Epithelial cell of esophagus (primary cell): ENCODE data around the gene PARP9.

Experiments used
- DNase-seq: peaks from one replicate; pipeline ENCODE4 v3.0.0; 2010; ENCODE audit warnings: low read depth
- H3K4me3 ChIP-seq: 2 replicates; pipeline ENCODE4 v1.5.1; 2011; ENCODE audit warnings: mild to moderate bottlenecking, low read length, control low read depth
- TF ChIP-seq, protein P1 (sequence below): IDR thresholded peaks from 2 replicates; pipeline ENCODE4 v1.5.1; 2011; ENCODE audit warnings: low read depth, mild to moderate bottlenecking, low read length, control low read depth, inconsistent platforms; ENCODE audit not compliant: insufficient read depth; ENCODE audit errors: missing control alignments

PARP9 gene

DNA sequence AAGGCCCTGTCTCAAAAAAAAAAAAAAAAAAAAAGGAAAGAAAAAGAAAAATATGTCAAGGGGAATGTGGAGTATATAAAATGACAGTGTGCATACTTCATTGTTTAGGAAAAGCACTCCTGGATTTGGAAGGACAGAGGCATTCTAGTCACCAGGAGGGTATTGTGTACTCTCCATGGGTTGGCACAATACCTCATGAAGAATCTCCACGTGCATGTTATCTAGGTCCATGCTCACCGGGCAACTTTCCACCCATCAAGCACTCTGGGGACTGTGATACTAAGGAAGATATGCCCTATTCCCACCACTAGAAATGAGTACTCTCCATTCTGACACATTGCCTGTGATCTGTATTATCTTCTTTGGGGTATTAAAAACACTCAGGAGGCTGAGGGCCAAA lies 33.9 kb downstream of the PARP9 start:
- TF ChIP-seq, protein P1, sequence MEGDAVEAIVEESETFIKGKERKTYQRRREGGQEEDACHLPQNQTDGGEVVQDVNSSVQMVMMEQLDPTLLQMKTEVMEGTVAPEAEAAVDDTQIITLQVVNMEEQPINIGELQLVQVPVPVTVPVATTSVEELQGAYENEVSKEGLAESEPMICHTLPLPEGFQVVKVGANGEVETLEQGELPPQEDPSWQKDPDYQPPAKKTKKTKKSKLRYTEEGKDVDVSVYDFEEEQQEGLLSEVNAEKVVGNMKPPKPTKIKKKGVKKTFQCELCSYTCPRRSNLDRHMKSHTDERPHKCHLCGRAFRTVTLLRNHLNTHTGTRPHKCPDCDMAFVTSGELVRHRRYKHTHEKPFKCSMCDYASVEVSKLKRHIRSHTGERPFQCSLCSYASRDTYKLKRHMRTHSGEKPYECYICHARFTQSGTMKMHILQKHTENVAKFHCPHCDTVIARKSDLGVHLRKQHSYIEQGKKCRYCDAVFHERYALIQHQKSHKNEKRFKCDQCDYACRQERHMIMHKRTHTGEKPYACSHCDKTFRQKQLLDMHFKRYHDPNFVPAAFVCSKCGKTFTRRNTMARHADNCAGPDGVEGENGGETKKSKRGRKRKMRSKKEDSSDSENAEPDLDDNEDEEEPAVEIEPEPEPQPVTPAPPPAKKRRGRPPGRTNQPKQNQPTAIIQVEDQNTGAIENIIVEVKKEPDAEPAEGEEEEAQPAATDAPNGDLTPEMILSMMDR: no peak

DNA sequence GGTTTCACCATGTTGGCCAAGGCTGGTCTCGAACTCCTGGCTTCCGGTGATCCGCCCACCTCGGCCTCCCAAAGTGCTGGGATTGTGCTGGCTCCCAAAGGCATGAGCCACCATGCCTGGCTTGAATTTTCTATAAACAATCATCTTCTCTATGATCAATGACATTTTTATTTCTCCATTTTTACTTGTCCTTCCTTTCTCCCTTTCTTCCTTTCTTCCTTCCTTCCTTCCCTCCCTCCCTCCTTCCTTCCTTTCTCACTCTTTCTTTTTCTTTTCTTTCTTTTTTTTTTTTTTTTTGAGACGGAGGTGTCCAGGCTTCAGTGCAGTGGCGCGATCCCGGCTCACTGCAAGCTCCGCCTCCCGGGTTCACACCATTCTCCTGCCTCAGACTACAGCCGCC lies 40.8 kb downstream of the PARP9 start:
- no peak for DNase-seq
- TF ChIP-seq, protein P1: no peak
- no peak overlapping the region for H3K4me3 ChIP-seq

More for the DNA sequence above, 33.9 kb downstream of the PARP9 start:
- no peak overlapping the region for H3K4me3 ChIP-seq
- DNase-seq: no peak

DNA sequence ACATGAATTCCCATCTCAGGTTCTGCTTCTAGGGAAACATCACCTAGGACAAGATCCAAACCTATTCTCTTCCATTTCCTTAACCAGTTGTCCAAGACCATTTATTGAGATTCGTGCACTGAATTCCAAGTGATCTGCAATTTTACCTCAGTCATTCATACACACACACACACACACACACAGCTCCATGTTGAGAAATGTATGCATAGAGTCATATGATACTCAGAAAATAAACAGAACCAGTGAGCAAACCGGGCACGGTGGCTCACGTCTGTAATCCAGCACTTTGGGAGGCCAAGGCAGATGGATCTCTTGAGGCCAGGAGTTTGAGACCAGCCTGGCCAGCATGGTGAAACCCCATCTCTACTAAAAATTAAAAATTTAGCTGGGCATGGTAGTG lies 43.2 kb downstream of the PARP9 start:
- H3K4me3 ChIP-seq: no peak overlapping the region
- peak; percentile 55 for DNase-seq
- TF ChIP-seq, protein P1: no peak

DNA sequence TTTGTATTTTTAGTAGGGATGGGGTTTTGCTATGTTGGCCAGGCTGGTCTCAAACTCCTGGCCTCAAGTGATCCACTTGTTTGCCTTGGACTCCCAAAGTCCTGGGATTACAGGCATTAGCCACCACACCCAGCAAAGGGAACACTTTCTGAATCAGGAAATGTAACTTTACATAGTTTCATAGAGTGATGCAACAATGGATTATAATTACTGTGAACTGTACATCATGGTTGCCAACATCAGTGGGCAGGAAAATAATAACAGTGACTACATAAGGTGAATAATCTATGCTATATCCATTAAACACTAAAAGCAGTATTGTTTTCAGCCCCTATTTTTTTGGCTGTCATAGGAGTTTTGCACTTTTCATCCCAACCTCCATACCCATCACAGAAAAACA lies 44.4 kb downstream of the PARP9 start:
- H3K4me3 ChIP-seq: no peak overlapping the region
- DNase-seq: peak; percentile 82
- TF ChIP-seq, protein P1: no peak

DNA sequence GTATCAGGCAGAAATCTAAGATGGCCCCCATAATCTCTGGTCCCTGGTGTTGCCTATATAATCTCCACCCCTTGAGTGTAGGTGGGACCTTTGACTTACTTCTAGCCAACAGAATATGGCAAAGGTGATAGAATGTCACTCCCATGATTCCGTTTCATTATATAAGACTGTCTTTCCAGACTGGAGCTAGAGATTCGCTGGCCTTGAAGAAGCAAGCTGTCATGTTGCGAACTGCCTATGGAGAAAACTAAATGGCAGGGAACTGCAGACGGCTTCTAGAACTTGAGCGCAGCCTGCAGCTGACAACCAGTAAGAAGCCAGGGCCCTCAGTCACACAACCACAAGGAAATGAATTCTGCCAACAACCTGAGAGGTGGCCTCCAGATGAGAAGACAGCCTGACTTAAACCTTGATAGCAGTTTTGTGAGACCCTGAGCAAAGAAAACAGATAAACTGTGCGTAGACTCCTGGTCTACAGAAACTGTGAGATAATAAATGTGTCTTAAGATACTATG lies 47.2 kb downstream of the PARP9 start:
- no peak overlapping the region for H3K4me3 ChIP-seq
- TF ChIP-seq, protein P1: no peak
- DNase-seq: no peak

DNA sequence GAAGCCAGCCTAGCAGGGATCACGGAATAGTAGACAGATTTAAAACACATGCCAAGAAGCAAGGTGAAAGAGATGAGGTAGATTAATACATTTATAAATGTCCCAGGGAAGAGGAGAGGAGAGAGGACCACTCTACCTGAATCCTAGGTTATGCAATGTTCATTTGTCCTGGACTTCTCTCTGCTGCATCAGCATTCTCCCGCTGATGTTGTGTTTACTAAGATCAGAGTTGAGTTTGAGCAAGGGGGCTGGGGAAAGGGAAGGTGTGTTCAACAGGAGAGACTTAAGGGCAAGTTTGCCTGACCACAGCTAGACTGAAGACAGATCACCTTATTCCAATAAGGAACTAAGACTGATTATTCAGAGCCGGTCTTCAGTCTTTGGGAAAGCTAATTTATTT lies 48.2 kb downstream of the PARP9 start:
- TF ChIP-seq, protein P1: no peak
- no peak overlapping the region for H3K4me3 ChIP-seq
- no peak for DNase-seq

DNA sequence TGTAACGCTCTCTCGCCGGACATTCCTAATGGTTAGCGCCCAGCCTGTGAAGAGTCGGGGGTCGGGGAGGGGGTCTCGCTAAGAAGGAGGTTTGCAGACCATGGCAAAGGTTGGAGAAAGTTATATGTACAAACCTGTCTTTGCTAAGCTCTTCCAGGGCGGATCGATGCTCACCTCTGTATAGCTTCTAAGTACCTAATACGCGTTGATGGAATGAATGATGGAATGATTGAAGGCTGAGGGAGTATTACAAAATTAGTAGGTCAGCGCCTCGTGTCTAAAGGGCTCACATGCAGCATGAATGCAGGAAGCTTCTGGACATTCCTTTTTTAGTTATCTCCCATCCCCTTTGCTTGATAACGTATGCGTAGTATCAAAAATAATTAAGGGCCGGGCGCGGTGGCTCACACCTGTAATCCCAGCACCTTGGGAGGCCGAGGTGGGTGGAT lies 49.1 kb downstream of the PARP9 start:
- TF ChIP-seq, protein P1: no peak
- peak overlapping the region; percentile 65 for H3K4me3 ChIP-seq
- DNase-seq: no peak
